Keratinocyte (primary cell): ENCODE data around the gene NAIF1. TPM values are rescaled to one million over a fixed set of nuclear protein-coding genes. Genes with fewer than 3 reads are reported as not detected.

Source experiments
- DNase-seq: peaks from one replicate; pipeline ENCODE4 v3.0.0-alpha.2; 2011; ENCODE audit warnings: low read depth, missing footprints, low spot score
- FAIRE-seq: peaks from 2 replicates; lab custom pipeline; 2011; peaks lifted over from hg19 to GRCh38; lab: Jason Lieb, UNC
- H2AFZ ChIP-seq: 2 replicates; pipeline ENCODE4 v1.6.0; 2012; ENCODE audit warnings: low read length, control low read depth, inconsistent platforms; ENCODE audit not compliant: control insufficient read depth
- H3K27ac ChIP-seq: 2 replicates; pipeline ENCODE4 v1.5.1; 2011; ENCODE audit warnings: low read length; ENCODE audit not compliant: control insufficient read depth, insufficient read depth
- H3K27me3 ChIP-seq: 3 replicates; pipeline ENCODE4 v1.6.0; 2011; ENCODE audit warnings: low read length; ENCODE audit not compliant: control insufficient read depth, insufficient read depth; ENCODE audit errors: extremely low read depth
- H3K36me3 ChIP-seq, 2 experiments: 2 replicates in 1 of 2; 3 replicates in 1 of 2; pipeline ENCODE4 v1.5.1; 2011; ENCODE audit warnings: low read length in 2 of 2, mild to moderate bottlenecking in 1 of 2; ENCODE audit not compliant: control insufficient read depth in 2 of 2, insufficient read depth in 2 of 2; ENCODE audit errors: extremely low read depth in 1 of 2
- H3K4me1 ChIP-seq: 3 replicates; pipeline ENCODE4 v1.5.1; 2011; ENCODE audit warnings: low read length; ENCODE audit not compliant: control insufficient read depth, insufficient read depth; ENCODE audit errors: extremely low read depth
- H3K4me2 ChIP-seq: 3 replicates; pipeline ENCODE4 v1.6.0; 2011; ENCODE audit warnings: low read depth, low read length; ENCODE audit not compliant: control insufficient read depth, insufficient read depth; ENCODE audit errors: extremely low read depth
- H3K4me3 ChIP-seq, 3 experiments: fragments of 200-600 bp in 1 of 3; sonication (generic) in 1 of 3; 2 replicates in 2 of 3; 3 replicates in 1 of 3; pipeline ENCODE4 v1.5.1; 2011 to 2016; ENCODE audit warnings: low read length in 3 of 3, mild to moderate bottlenecking in 3 of 3, control low read depth in 2 of 3, inconsistent platforms in 1 of 3, low read depth in 1 of 3, mixed read lengths in 1 of 3, mixed run types in 1 of 3, moderate library complexity in 1 of 3; ENCODE audit not compliant: control insufficient read depth in 2 of 3, insufficient read depth in 2 of 3; ENCODE audit errors: extremely low read depth in 1 of 3
- H3K79me2 ChIP-seq: 2 replicates; pipeline ENCODE4 v1.6.0; 2012; ENCODE audit warnings: low read length; ENCODE audit not compliant: control insufficient read depth, insufficient read depth
- H3K9ac ChIP-seq: 3 replicates; pipeline ENCODE4 v1.6.0; 2011; ENCODE audit warnings: low read length; ENCODE audit not compliant: control insufficient read depth, insufficient read depth; ENCODE audit errors: extremely low read depth
- H3K9me1 ChIP-seq: 3 replicates; pipeline ENCODE4 v1.6.0; 2011; ENCODE audit warnings: low read length; ENCODE audit not compliant: control insufficient read depth, insufficient read depth; ENCODE audit errors: extremely low read depth
- H3K9me3 ChIP-seq: 2 replicates; pipeline ENCODE4 v1.5.1; 2012; ENCODE audit warnings: low read depth, low read length; ENCODE audit not compliant: control insufficient read depth
- H4K20me1 ChIP-seq: 3 replicates; pipeline ENCODE4 v1.6.0; 2011; ENCODE audit warnings: low read length; ENCODE audit not compliant: control insufficient read depth, insufficient read depth; ENCODE audit errors: extremely low read depth
- EZH2 ChIP-seq: IDR thresholded peaks from one replicate; pipeline ENCODE4 v1.6.1; 2012; ENCODE audit warnings: inconsistent platforms, mild to moderate bottlenecking, low read length, moderate library complexity
- dilution Hi-C: fragments of 300-500 bp; cut with MboI; formaldehyde crosslinking; loops from one replicate; pipeline ENCODE4 v1.7.0; 2020; ENCODE audit warnings: low sequenced_read_pairs; ENCODE audit not compliant: extremely low pct_ligation_motif_present
- polyA plus RNA-seq, 5 experiments: library from polyadenylated mRNA; depleted of rRNA in 3 of 5; stranded (reverse) in 3 of 5; stranded (forward) in 1 of 5; unstranded in 1 of 5; fragments of >200 nt; gene quantifications; 1 replicate in 1 of 5; 2 replicates in 3 of 5; 3 replicates in 1 of 5; pipeline versions ENCODE4 v1.2.1 to v1.2.3, GENCODE V29; 2011 to 2012; ENCODE audit warnings: missing spikeins in 2 of 5, low read depth in 1 of 5, low replicate concordance in 1 of 5
- TF ChIP-seq, protein P1 (sequence below), 3 experiments: IDR thresholded peaks in 1 of 3; conservative IDR thresholded peaks in 1 of 3; optimal IDR thresholded peaks in 1 of 3; 2 replicates in 2 of 3; 3 replicates in 1 of 3; pipeline versions ENCODE3 to v1.5.1; 2011; ENCODE audit warnings: low read length in 3 of 3, mild to moderate bottlenecking in 3 of 3, moderate library complexity in 2 of 3, control low read depth in 1 of 3, inconsistent platforms in 1 of 3; ENCODE audit not compliant: insufficient read depth in 2 of 3; ENCODE audit errors: extremely low read depth in 1 of 3

Gene NAIF1
- polyA plus RNA-seq, 1 donor (not counting 4 experiments of a cell fraction or from before 2014, with no cell fraction given) = 6.3 TPM

DNA sequence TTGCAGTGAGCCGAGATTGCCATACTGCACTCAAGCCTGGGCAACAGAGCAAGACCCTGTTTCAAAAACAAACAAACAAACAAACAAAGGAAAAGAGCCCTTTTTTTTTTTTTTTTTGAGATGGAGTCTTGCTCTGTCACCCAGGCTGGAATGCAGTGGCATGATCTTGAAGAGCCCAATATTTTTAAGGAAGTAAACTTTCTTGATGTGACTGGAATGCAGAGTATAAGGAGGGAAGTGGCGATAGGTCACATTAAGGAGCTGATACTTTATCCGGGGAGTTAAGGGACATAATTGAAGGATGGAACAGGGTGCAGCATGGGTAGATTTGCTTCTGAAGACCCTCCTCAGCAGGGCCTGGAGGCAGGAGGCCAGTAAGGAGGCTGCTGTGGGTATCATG is 13.0 kb downstream of the NAIF1 start:
- Histone ChIP-seq H3K9me1 (no peaks in the 10 kb centered on the region), H4K20me1 (no peaks in the 10 kb centered on the region), H3K36me3 (no peaks in the 10 kb centered on the region), H3K27ac (no peak overlapping the region), H3K4me2 (no peak overlapping the region), H3K9me3 (no peaks in the 10 kb centered on the region), H3K9ac (no peak overlapping the region), H3K27me3 (no peaks in the 10 kb centered on the region), H2AFZ (no peak overlapping the region), H3K4me1 (peaks cover 23% of the 10 kb centered on the region), H3K4me3 (no peak overlapping the region), H3K79me2 (no peaks in the 10 kb centered on the region)
- no peak for DNase-seq
- FAIRE-seq = no peak
- dilution Hi-C loops = loop anchor here (25.0 kb wide), 1 partner anchor 117 kb away; the partner anchor contains the start of genes DPM2 and PIP5KL1
- TF ChIP-seq, protein P1, sequence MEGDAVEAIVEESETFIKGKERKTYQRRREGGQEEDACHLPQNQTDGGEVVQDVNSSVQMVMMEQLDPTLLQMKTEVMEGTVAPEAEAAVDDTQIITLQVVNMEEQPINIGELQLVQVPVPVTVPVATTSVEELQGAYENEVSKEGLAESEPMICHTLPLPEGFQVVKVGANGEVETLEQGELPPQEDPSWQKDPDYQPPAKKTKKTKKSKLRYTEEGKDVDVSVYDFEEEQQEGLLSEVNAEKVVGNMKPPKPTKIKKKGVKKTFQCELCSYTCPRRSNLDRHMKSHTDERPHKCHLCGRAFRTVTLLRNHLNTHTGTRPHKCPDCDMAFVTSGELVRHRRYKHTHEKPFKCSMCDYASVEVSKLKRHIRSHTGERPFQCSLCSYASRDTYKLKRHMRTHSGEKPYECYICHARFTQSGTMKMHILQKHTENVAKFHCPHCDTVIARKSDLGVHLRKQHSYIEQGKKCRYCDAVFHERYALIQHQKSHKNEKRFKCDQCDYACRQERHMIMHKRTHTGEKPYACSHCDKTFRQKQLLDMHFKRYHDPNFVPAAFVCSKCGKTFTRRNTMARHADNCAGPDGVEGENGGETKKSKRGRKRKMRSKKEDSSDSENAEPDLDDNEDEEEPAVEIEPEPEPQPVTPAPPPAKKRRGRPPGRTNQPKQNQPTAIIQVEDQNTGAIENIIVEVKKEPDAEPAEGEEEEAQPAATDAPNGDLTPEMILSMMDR (optimal IDR thresholded peaks at IDR 0.05 in 1 of 3, IDR thresholded peaks at IDR 0.05 in 1 of 3, conservative IDR thresholded peaks at IDR 0.05 in 1 of 3; ENCODE audit: extremely low read depth in 1 of 3, insufficient read depth in 2 of 3, low read length in 3 of 3) = no peak
- no peak for TF ChIP-seq EZH2

DNA sequence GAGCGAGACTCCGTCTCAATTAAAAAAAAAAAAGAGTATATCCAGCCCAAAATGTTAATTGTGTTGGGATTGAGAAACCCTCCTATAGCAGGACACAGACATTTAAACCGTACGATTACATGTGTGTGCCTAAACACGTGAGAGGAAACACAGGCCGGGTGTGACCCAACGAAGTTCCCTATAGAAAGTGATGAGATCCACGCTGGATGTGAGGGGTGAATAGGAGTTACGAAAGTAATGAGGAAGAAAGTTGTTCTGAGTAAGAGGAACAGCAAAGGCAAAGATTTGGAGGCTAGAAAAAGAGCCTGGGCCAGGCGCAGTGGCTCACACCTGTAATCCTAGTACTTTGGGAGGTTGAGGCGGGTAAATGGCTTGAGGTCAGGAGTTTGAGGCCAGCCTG is 13.6 kb downstream of the NAIF1 start:
- Histone ChIP-seq H3K27me3 (no peaks in the 10 kb centered on the region), H3K4me2 (no peak overlapping the region), H3K79me2 (no peaks in the 10 kb centered on the region), H4K20me1 (no peaks in the 10 kb centered on the region), H3K9me1 (no peaks in the 10 kb centered on the region), H3K9me3 (no peaks in the 10 kb centered on the region), H3K4me3 (no peak overlapping the region), H3K27ac (no peak overlapping the region), H2AFZ (no peak overlapping the region), H3K9ac (no peak overlapping the region), H3K4me1 (peaks cover 23% of the 10 kb centered on the region), H3K36me3 (no peaks in the 10 kb centered on the region)
- DNase-seq (no peak), FAIRE-seq (no peak)
- TF ChIP-seq, protein P1 (optimal IDR thresholded peaks at IDR 0.05 in 1 of 3, IDR thresholded peaks at IDR 0.05 in 1 of 3, conservative IDR thresholded peaks at IDR 0.05 in 1 of 3; ENCODE audit: extremely low read depth in 1 of 3, insufficient read depth in 2 of 3, low read length in 3 of 3) = no peak
- TF ChIP-seq EZH2 = no peak
- dilution Hi-C loops = loop anchor here (25.0 kb wide), 1 partner anchor 116 kb away; the partner anchor contains the start of genes DPM2 and PIP5KL1
